ENCODE results near the gene FSTL4. TPM values are rescaled to one million over a fixed set of nuclear protein-coding genes. Genes with fewer than 3 reads are reported as not detected.

The FSTL4 gene
- polyA plus RNA-seq, 3 donors: not detected

- no peaks in the 10 kb centered on the region for H3K4me1 ChIP-seq (ENCODE audit: control insufficient read depth in 1 of 2, insufficient read depth in 2 of 2, low read length in 2 of 2)
- H3K4me3 Mint-ChIP-seq: no peak overlapping the region
- 100% methylated on average over 1 of the region's 4 CpGs for WGBS (ENCODE audit: insufficient coverage)
These were observed 55.8 kb downstream of the FSTL4 start for GRCh38 chr5:133556551-133556950.

GRCh38 chr5:133554279-133554678 is 58.1 kb downstream of the FSTL4 start:
- H3K27me3 ChIP-seq (ENCODE audit: control insufficient read depth in 2 of 2, insufficient read depth in 2 of 2, low read length in 2 of 2): peaks cover 6 to 9% of the 10 kb centered on the region in 2 donors
- intact Hi-C loops (cut with micrococcal nuclease): loop anchor here in 1 of 2 donors (10.0 kb wide), 1 partner anchor 381 kb away; no protein-coding TSS in a partner anchor
- H3K27me3 Mint-ChIP-seq (ENCODE audit: low read depth in 3 of 3): peaks cover 14 to 31% (median 18%) of the 10 kb centered on the region in 3 donors

More at GRCh38 chr5:133556551-133556950, 55.8 kb downstream of the FSTL4 start:
- H3K79me2 ChIP-seq (ENCODE audit: insufficient read depth, low read length): no peaks in the 10 kb centered on the region
- no peak overlapping the region for H3K4me2 ChIP-seq (replicated peaks; ENCODE audit: extremely low read depth, low read length, poor library complexity, severe bottlenecking)
- Mint-ChIP-seq H3K4me1 (no peaks in the 10 kb centered on the region), H3K9me3 (peaks cover 0 to 3% (median 0%) of the 10 kb centered on the region in 7 donors), H3K27ac (no peak overlapping the region), H3K27me3 (ENCODE audit: low read depth in 3 of 3) (peaks cover 11 to 24% (median 14%) of the 10 kb centered on the region in 3 donors), H3K36me3 (no peaks in the 10 kb centered on the region)
- H3K27me3 ChIP-seq (ENCODE audit: control insufficient read depth in 2 of 2, insufficient read depth in 2 of 2, low read length in 2 of 2): peaks cover 2% of the 10 kb centered on the region in 2 donors
- DNase-seq: no peak
- no peak overlapping the region for H3K27ac ChIP-seq (ENCODE audit: low read depth in 1 of 2, low read length in 2 of 2)
- no peaks in the 10 kb centered on the region for H3K9me3 ChIP-seq (replicated peaks in 1 of 2; ENCODE audit: control insufficient read depth in 1 of 2, insufficient read depth in 1 of 2, low read length in 2 of 2)
- no peak overlapping the region for H2AFZ ChIP-seq (ENCODE audit: insufficient read depth, low read depth, low read length, poor library complexity, severe bottlenecking)
- no peak overlapping the region for H3K4me3 ChIP-seq (replicated peaks in 1 of 3; ENCODE audit: low read depth in 2 of 3, low read length in 3 of 3)
- TF ChIP-seq CTCF (IDR thresholded peaks at IDR 0.05): no peak
- intact Hi-C loops (cut with micrococcal nuclease): loop anchor here in 1 of 2 donors (10.0 kb wide), 1 partner anchor 378 kb away; no protein-coding TSS in a partner anchor
- H3K9ac ChIP-seq (ENCODE audit: insufficient read depth, low read length, poor library complexity, severe bottlenecking): no peak overlapping the region
- H4K20me1 ChIP-seq (ENCODE audit: insufficient read depth, low read length): no peaks in the 10 kb centered on the region
- H3K36me3 ChIP-seq (replicated peaks in 1 of 2; ENCODE audit: control insufficient read depth in 1 of 2, insufficient read depth in 2 of 2, low read length in 2 of 2): no peaks in the 10 kb centered on the region

More at GRCh38 chr5:133554279-133554678, 58.1 kb downstream of the FSTL4 start:
- H3K4me1 ChIP-seq (ENCODE audit: control insufficient read depth in 1 of 2, insufficient read depth in 2 of 2, low read length in 2 of 2): no peaks in the 10 kb centered on the region
- TF ChIP-seq CTCF (IDR thresholded peaks at IDR 0.05): no peak
- no peak overlapping the region for H3K27ac Mint-ChIP-seq
- no peaks in the 10 kb centered on the region for H3K36me3 ChIP-seq (replicated peaks in 1 of 2; ENCODE audit: control insufficient read depth in 1 of 2, insufficient read depth in 2 of 2, low read length in 2 of 2)
- H3K9me3 ChIP-seq (replicated peaks in 1 of 2; ENCODE audit: control insufficient read depth in 1 of 2, insufficient read depth in 1 of 2, low read length in 2 of 2): no peaks in the 10 kb centered on the region
- 92% methylated on average over 4 of the region's 6 CpGs for WGBS (ENCODE audit: insufficient coverage)
- no peak for DNase-seq
- no peaks in the 10 kb centered on the region for H3K36me3 Mint-ChIP-seq
- H3K4me2 ChIP-seq (replicated peaks; ENCODE audit: extremely low read depth, low read length, poor library complexity, severe bottlenecking): no peak overlapping the region
- no peak overlapping the region for H3K4me3 Mint-ChIP-seq
- no peaks in the 10 kb centered on the region for H3K4me1 Mint-ChIP-seq
- no peaks in the 10 kb centered on the region for H3K79me2 ChIP-seq (ENCODE audit: insufficient read depth, low read length)
- H3K9ac ChIP-seq (ENCODE audit: insufficient read depth, low read length, poor library complexity, severe bottlenecking): no peak overlapping the region
- no peak overlapping the region for H3K27ac ChIP-seq (ENCODE audit: low read depth in 1 of 2, low read length in 2 of 2)
- no peak overlapping the region for H2AFZ ChIP-seq (ENCODE audit: insufficient read depth, low read depth, low read length, poor library complexity, severe bottlenecking)
- no peaks in the 10 kb centered on the region for H3K9me3 Mint-ChIP-seq
- H4K20me1 ChIP-seq (ENCODE audit: insufficient read depth, low read length): no peaks in the 10 kb centered on the region
- no peak overlapping the region for H3K4me3 ChIP-seq (replicated peaks in 1 of 3; ENCODE audit: low read depth in 2 of 3, low read length in 3 of 3)

Measured in CD14-positive monocyte (primary cell).